ENCODE results near the gene MIS18A.
"Not testable (repeated sequence)": the region's sequence is repeated elsewhere in the genome, so short reads cannot be mapped to it uniquely, and the experiment has no call there.

MIS18A gene

GRCh38 chr21:32278103-32278502 is 746 bp downstream of the MIS18A start:
- FAIRE-seq: no peak
- no peak for TF ChIP-seq CTCF (IDR thresholded peaks at IDR 0.05; ENCODE audit: insufficient read depth, missing control alignments)
- no peak for DNase-seq (ENCODE audit: insufficient read length, low spot score)

- TF ChIP-seq CTCF (IDR thresholded peaks at IDR 0.05; ENCODE audit: insufficient read depth, missing control alignments): no peak
- no peak for FAIRE-seq
- no peak for DNase-seq (ENCODE audit: insufficient read length, low spot score)
Observed at GRCh38 chr21:32276671-32277070, 2.2 kb downstream of the MIS18A start.

- DNase-seq (ENCODE audit: insufficient read length, low spot score) (no peak), FAIRE-seq (no peak)
- TF ChIP-seq CTCF (IDR thresholded peaks at IDR 0.05; ENCODE audit: insufficient read depth, missing control alignments): no peak
Observed at GRCh38 chr21:32270748-32271147, 8.1 kb downstream of the MIS18A start.

GRCh38 chr21:32265321-32265720 is 13.5 kb downstream of the MIS18A start:
- not testable (repeated sequence) for FAIRE-seq; DNase-seq (ENCODE audit: insufficient read length, low spot score)

GRCh38 chr21:32261929-32262328 is 16.9 kb downstream of the MIS18A start:
- DNase-seq (ENCODE audit: insufficient read length, low spot score): no peak
- FAIRE-seq: no peak
- no peak for TF ChIP-seq CTCF (IDR thresholded peaks at IDR 0.05; ENCODE audit: insufficient read depth, missing control alignments)

GRCh38 chr21:32260130-32260529 is 18.7 kb downstream of the MIS18A start:
- DNase-seq (ENCODE audit: insufficient read length, low spot score): no peak
- no peak for FAIRE-seq
- no peak for TF ChIP-seq CTCF (IDR thresholded peaks at IDR 0.05; ENCODE audit: insufficient read depth, missing control alignments)

- DNase-seq (ENCODE audit: insufficient read length, low spot score); FAIRE-seq: not testable (repeated sequence)
Observed at GRCh38 chr21:32258786-32259048, 20.1 kb downstream of the MIS18A start.

GRCh38 chr21:32257962-32258785 is 20.7 kb downstream of the MIS18A start:
- peak; percentile 65 for DNase-seq (ENCODE audit: insufficient read length, low spot score)
- peak; percentile 92 for TF ChIP-seq CTCF (IDR thresholded peaks at IDR 0.05; ENCODE audit: insufficient read depth, missing control alignments)
- FAIRE-seq: peak; percentile 46
